GM10847 (cell line): ENCODE data around the gene HELZ.
A peak's percentile ranks its signal among the peaks of the same experiment; 100 is the strongest.

Experiments
- POLR2A ChIP-seq: IDR thresholded peaks from 2 replicates; pipeline ENCODE4 v1.6.1; 2011; ENCODE audit not compliant: insufficient read length; ENCODE audit errors: extremely low read depth

The HELZ gene

GRCh38 chr17:67245073-67245693 lies at the start of gene HELZ:
Gene HELZ, minus strand, starts transcription at chr17:67245196. Its CDS starts 26,392 bp downstream, at chr17:67218804.
- peak; percentile 28 for TF ChIP-seq POLR2A

GRCh38 chr17:67293251-67294203 lies 48.5 kb upstream of the HELZ start:
- no peak for TF ChIP-seq POLR2A

- no peak for TF ChIP-seq POLR2A
These were observed 45.8 kb upstream of the HELZ start for GRCh38 chr17:67290711-67291291.

GRCh38 chr17:67290244-67290643 lies 45.2 kb upstream of the HELZ start:
- TF ChIP-seq POLR2A = no peak

GRCh38 chr17:67289181-67289876 lies 44.3 kb upstream of the HELZ start:
- TF ChIP-seq POLR2A = no peak

GRCh38 chr17:67285360-67285759 lies 40.4 kb upstream of the HELZ start:
- no peak for TF ChIP-seq POLR2A

- no peak for TF ChIP-seq POLR2A
These were observed 38.9 kb upstream of the HELZ start for GRCh38 chr17:67283731-67284516.

GRCh38 chr17:67281743-67282142 lies 36.7 kb upstream of the HELZ start:
- TF ChIP-seq POLR2A = no peak

GRCh38 chr17:67281053-67281452 lies 36.1 kb upstream of the HELZ start:
- no peak for TF ChIP-seq POLR2A

- no peak for TF ChIP-seq POLR2A
These were observed 35.3 kb upstream of the HELZ start for GRCh38 chr17:67280279-67280678.

GRCh38 chr17:67279115-67279514 lies 34.1 kb upstream of the HELZ start:
- no peak for TF ChIP-seq POLR2A

GRCh38 chr17:67278363-67278762 lies 33.4 kb upstream of the HELZ start:
- no peak for TF ChIP-seq POLR2A

GRCh38 chr17:67276075-67276474 lies 31.1 kb upstream of the HELZ start:
- TF ChIP-seq POLR2A = no peak

GRCh38 chr17:67274466-67274865 lies 29.5 kb upstream of the HELZ start:
- no peak for TF ChIP-seq POLR2A

- no peak for TF ChIP-seq POLR2A
These were observed 28.9 kb upstream of the HELZ start for GRCh38 chr17:67273900-67274299.
